Central memory CD8-positive, alpha-beta T cell (primary cell): ENCODE results near the gene KIF2A.

ENCODE experiments used
- ATAC-seq: fragments of 150-1000 bp; cut with Tn5 transposase; replicated peaks from 2 replicates; pipeline ENCODE4 v1.10.0; 2022; ENCODE audit warnings: mild to moderate bottlenecking, moderate FRiP score, moderate number of reproducible peaks; ENCODE audit not compliant: poor library complexity, severe bottlenecking; ENCODE audit errors: extremely low read depth
- DNase-seq, 2 donors: peaks; one replicate each; pipeline ENCODE4 v3.0.0; 2021; ENCODE audit warnings: low spot score in 2 of 2
- H3K27ac Mint-ChIP-seq: one replicate; pipeline ENCODE4 v1.8.0; 2022; ENCODE audit warnings: low read depth, mild to moderate bottlenecking, moderate library complexity, mixed read lengths
- H3K27me3 Mint-ChIP-seq: one replicate; pipeline ENCODE4 v1.8.0; 2022; ENCODE audit warnings: mixed read lengths
- H3K36me3 Mint-ChIP-seq: one replicate; pipeline ENCODE4 v1.8.0; 2022; ENCODE audit warnings: mild to moderate bottlenecking, moderate library complexity, mixed read lengths; ENCODE audit not compliant: insufficient read depth
- H3K4me1 Mint-ChIP-seq: one replicate; pipeline ENCODE4 v1.8.0; 2022; ENCODE audit warnings: mixed read lengths
- H3K4me3 Mint-ChIP-seq: one replicate; pipeline ENCODE4 v1.8.0; 2022; ENCODE audit warnings: mild to moderate bottlenecking, moderate library complexity, mixed read lengths
- H3K9me3 Mint-ChIP-seq: one replicate; pipeline ENCODE4 v1.8.0; 2022; ENCODE audit warnings: mixed read lengths

KIF2A gene

DNA sequence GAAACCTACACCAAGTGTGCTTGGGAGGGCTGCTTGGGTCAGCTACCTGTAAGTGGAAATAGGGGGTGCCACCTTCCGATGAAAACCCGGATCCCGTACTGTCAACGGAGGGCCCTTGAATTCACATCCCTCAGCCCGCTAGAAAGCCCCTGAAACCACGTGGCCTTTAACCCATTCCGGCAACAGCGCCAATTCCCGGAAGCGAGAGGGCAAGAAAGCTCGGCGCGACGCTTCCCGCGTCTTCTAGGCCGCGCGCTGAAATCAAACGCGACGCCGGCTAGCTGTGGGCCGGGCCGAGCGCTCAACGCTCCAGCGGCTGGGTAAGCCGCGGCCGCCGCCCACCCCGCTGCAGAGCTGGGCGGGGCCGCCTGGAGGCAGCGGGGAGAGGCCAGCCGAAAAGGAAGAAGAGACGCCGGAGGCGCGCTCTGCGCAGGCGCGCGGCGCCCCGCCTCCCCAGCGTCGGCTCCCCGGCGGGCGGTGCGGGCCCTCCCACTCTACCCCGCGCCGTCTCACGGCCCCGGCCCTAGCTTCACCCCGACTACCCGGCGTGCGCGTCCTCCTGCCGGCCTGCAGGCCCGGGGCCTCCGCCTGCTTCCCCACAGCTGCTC is at the start of gene KIF2A:
KIF2A (plus strand) TSS at position 492 of the 608 bp plus-strand sequence. CDS start 267 bp downstream, outside the sequence.
- Mint-ChIP-seq H3K27me3 (no peaks in the 10 kb centered on the region), H3K4me1 (peaks cover 47% of the 10 kb centered on the region), H3K4me3 (peak within 1 kb of the TSS; percentile 94), H3K36me3 (peaks cover 31% of the 10 kb centered on the region), H3K9me3 (no peaks in the 10 kb centered on the region), H3K27ac (peak within 1 kb of the TSS; percentile 93)
- peak; percentile 83 to 89 for DNase-seq
- peak; percentile 80 for ATAC-seq

DNA sequence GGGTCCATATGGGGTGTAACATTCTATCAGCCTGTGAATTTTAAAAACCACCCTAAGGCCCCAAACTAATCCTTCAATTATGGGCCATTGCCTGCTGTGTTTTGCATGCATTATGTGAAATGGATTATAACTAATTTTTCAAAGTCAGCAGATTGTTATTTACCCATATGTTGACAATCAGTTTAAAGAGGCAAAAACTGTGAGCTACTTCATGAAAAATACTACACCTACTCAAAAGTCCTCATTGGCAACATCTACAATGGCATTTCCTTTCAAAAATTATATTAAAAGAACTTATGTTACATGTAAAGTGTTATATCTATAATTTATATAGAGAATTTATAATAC is 49.0 kb upstream of the KIF2A start:
- ATAC-seq (no peak), DNase-seq (no peak)
- H3K9me3 Mint-ChIP-seq: no peaks in the 10 kb centered on the region
- no peaks in the 10 kb centered on the region for H3K36me3 Mint-ChIP-seq
- H3K27me3 Mint-ChIP-seq: no peaks in the 10 kb centered on the region
- H3K27ac Mint-ChIP-seq: peak overlapping the region; percentile 69
- peaks cover 37% of the 10 kb centered on the region for H3K4me1 Mint-ChIP-seq
- H3K4me3 Mint-ChIP-seq: no peak overlapping the region

DNA sequence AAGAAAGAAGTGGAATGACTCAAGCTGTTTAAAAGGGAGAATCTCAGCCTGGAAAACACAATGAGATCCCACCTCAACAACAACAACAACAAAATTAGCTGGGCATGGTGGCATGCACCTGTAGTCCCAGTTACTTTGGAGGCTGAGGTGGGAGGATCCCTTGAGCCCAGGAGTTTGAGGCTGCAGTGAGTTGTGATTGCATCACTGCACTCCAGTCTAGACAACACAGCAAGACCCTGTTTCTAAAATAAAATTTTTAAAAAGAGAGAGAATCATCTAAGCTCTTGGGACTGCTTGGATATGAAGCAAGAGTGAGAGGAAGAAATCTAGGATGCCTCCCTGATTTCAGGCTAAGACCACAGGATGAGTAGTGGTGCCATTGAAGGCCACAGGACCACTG is 47.4 kb upstream of the KIF2A start:
- H3K27me3 Mint-ChIP-seq: no peaks in the 10 kb centered on the region
- no peak for ATAC-seq
- no peaks in the 10 kb centered on the region for H3K9me3 Mint-ChIP-seq
- no peak for DNase-seq
- H3K27ac Mint-ChIP-seq: no peak overlapping the region
- peaks cover 37% of the 10 kb centered on the region for H3K4me1 Mint-ChIP-seq
- H3K36me3 Mint-ChIP-seq: no peaks in the 10 kb centered on the region
- H3K4me3 Mint-ChIP-seq: no peak overlapping the region

DNA sequence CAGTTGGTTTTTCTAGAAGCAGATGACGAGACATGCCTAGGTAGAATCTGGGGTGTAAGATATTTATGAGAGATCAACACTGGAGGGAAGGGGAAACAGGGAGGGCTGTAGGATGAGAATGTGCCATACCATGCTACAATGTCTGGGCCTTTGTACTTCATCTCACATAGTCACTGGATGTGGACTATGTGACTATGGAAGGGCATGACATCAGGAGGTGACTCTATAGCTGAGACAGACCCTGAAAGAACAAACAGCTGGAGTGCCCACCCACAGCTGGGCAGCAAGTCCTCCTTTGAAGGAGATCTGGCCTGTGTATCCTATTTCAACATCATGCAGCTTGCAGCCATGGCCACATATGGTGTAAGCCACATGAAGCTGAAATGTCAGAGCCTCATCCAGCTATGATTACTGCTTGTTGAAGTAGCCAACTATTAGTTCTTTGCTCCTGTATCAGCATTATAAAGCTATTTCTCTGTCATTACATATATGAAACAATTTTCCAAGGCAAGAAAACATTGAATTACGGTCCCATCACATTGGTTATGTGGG is 46.2 kb upstream of the KIF2A start:
- Mint-ChIP-seq H3K9me3 (no peaks in the 10 kb centered on the region), H3K36me3 (no peaks in the 10 kb centered on the region), H3K27ac (no peak overlapping the region), H3K4me1 (peaks cover 29% of the 10 kb centered on the region), H3K4me3 (no peak overlapping the region), H3K27me3 (no peaks in the 10 kb centered on the region)
- no peak for ATAC-seq
- no peak for DNase-seq

DNA sequence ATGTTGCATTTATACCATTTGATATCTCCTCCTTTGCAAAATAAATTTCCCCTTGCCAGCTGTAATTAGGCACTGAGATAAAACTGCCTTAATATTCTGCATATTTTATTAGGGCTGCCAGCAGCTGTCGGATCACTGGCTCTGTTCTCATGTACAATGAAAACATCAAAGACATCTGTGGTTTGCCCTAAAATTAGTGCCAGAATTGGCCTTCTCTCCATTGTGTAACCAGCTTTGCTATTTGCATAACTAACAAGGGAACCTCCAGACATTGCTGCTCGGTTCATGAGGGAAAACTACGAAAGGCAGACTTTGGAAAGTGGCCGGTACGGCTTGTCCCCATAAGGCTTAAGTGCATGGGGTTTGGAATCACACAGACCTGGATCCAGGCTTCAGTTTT is 45.5 kb upstream of the KIF2A start:
- Mint-ChIP-seq H3K9me3 (no peaks in the 10 kb centered on the region), H3K4me1 (peaks cover 23% of the 10 kb centered on the region), H3K27me3 (no peaks in the 10 kb centered on the region), H3K36me3 (no peaks in the 10 kb centered on the region), H3K4me3 (no peak overlapping the region), H3K27ac (no peak overlapping the region)
- DNase-seq: no peak
- ATAC-seq: no peak

DNA sequence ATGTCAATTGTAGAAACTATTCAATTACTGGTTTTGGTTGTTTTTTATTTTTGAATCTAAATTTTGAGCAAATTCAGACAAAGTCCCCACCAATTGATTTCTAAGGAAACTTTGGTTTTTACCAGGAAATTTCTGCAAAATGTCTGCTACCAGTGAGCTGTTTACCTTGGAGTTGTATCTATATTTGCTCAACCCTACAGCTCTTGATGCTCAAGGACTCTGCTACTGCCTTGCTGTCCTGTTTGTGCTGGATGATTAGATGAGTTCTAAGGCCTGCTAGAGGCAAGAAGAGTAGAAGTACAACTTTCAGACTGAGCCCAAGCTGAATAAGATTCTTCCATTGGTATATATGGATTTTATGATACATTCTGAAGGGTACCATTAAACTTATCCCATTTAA is 42.6 kb upstream of the KIF2A start:
- Mint-ChIP-seq H3K36me3 (no peaks in the 10 kb centered on the region), H3K4me3 (no peak overlapping the region), H3K27me3 (no peaks in the 10 kb centered on the region), H3K4me1 (peaks cover 10% of the 10 kb centered on the region), H3K9me3 (no peaks in the 10 kb centered on the region), H3K27ac (no peak overlapping the region)
- ATAC-seq (no peak), DNase-seq (no peak)

DNA sequence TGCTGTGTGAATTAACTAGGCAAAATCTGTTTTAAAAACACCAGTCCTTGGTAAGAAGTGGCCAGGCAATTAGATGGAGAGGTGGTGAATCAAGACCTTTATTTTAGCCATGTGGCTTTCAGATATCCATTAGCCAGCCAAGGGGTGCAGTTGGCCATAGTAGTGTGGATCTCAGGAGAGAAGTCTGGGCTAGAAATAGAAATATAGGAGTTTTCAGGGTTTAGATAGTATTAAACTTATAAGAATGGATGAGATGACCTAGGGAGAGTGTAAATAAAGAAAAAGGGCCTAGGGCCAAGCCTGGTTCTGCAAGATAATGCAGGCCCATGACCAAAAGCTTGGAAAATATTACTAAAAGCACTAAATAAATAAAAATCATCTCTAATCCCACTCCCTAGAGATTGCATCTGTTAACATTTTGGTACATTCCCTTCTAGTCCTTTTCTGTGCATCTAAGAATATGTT is 40.3 kb upstream of the KIF2A start:
- DNase-seq (no peak), ATAC-seq (no peak)
- Mint-ChIP-seq H3K9me3 (no peaks in the 10 kb centered on the region), H3K27ac (no peak overlapping the region), H3K36me3 (no peaks in the 10 kb centered on the region), H3K4me1 (peaks cover 11% of the 10 kb centered on the region), H3K27me3 (no peaks in the 10 kb centered on the region), H3K4me3 (no peak overlapping the region)

DNA sequence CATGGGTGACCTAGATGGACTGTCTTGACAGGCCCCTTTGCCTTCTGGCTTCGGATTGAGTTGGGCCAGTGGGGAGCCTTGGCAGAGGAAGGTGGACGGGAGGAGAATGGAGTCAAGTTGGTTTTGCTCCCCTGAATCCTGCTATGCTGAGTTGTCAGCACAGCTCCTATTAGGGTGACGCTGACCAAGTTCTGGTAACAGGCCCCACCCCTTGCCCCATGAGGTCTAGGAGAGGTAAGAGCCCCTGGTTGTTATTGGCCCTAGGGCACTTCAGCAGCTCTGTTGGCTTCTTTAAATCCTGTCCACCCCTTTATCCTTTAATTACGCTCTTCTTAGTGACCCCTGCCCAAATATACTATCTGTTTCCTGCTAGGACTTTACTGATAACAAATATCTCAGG is 39.4 kb upstream of the KIF2A start:
- no peaks in the 10 kb centered on the region for H3K36me3 Mint-ChIP-seq
- H3K9me3 Mint-ChIP-seq: no peaks in the 10 kb centered on the region
- H3K4me1 Mint-ChIP-seq: peaks cover 11% of the 10 kb centered on the region
- no peaks in the 10 kb centered on the region for H3K27me3 Mint-ChIP-seq
- no peak overlapping the region for H3K4me3 Mint-ChIP-seq
- ATAC-seq: no peak
- no peak for DNase-seq
- no peak overlapping the region for H3K27ac Mint-ChIP-seq

DNA sequence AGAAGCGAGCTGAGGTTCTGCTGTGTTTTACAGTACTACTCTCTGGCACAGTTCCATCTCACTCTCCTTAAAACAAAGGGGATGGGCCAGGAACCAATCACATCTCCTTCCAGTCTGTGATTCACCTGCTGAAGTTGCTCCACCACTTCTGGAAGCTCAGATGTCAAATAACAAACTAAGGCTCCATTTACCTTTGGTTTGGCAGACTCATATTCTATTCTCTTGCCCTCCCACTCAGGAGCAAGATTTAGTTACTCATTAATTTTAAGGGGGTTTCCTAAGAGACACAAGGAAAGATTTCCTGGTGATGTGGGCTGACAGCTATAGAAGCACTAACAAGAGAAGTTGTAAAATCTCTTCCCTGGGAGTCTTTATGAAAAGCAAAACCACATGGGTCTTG is 37.8 kb upstream of the KIF2A start:
- no peak overlapping the region for H3K4me3 Mint-ChIP-seq
- peaks cover 11% of the 10 kb centered on the region for H3K4me1 Mint-ChIP-seq
- no peak for DNase-seq
- H3K36me3 Mint-ChIP-seq: no peaks in the 10 kb centered on the region
- no peaks in the 10 kb centered on the region for H3K9me3 Mint-ChIP-seq
- no peak overlapping the region for H3K27ac Mint-ChIP-seq
- no peak for ATAC-seq
- no peaks in the 10 kb centered on the region for H3K27me3 Mint-ChIP-seq

DNA sequence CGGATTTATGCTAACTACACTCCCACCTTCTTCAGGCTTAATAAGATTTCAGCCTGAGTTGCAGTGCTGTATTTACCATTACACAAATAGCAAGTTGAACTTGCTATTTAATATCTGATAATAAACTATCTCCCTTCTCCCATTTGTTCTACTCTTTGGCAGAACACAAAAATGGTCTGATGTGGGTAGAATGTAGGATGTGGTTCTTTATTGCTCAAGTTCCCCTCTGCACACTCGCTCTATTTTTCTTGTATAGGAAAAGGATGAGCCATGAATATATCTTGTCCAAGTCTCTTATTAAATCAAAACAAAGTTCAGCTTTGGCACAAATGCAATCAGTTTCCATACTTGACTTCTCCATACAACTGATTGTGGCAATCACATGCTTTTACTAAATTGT is 37.2 kb upstream of the KIF2A start:
- H3K4me3 Mint-ChIP-seq: no peak overlapping the region
- H3K36me3 Mint-ChIP-seq: no peaks in the 10 kb centered on the region
- H3K4me1 Mint-ChIP-seq: peaks cover 11% of the 10 kb centered on the region
- DNase-seq (no peak), ATAC-seq (no peak)
- H3K27me3 Mint-ChIP-seq: no peaks in the 10 kb centered on the region
- H3K27ac Mint-ChIP-seq: no peak overlapping the region
- H3K9me3 Mint-ChIP-seq: no peaks in the 10 kb centered on the region

DNA sequence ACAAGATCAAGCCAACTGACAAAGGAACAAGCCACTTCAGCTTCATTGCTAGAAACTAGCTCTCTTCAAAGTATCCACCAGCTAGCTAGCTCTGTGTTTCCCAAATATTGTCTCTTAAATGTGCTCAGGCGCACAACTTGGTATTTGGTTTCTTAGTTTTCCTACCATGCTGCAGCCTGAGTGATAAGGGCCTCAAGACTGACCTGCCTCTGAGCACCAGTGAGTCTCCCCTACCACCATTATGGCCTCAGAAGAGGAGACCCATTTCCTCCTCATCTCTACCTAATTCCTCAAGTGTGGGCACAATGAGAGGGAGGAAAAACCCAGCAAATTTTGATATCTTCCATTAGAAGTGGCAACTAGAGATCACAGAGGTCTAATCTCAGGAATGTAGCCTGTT is 34.6 kb upstream of the KIF2A start:
- H3K27ac Mint-ChIP-seq: no peak overlapping the region
- no peaks in the 10 kb centered on the region for H3K27me3 Mint-ChIP-seq
- DNase-seq: no peak

DNA sequence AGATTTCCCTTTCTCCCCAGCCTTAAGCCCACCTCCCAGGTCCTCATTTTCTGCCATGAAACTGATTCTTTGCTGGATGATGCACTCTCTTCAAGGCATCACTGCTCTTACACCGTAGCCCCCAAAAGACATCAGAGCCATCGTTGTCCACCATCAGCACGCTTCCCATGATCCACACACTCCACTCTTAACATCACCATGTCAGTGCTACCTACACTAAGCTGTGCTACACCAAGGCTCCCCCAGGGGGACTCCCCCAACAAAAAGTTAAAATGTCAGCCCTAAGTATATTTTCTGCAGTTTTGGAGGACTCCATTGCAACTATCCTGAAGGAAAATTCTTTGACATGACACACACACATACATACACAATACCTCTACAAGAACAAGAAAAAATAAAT is 34.1 kb upstream of the KIF2A start:
- DNase-seq: no peak
- H3K36me3 Mint-ChIP-seq: no peaks in the 10 kb centered on the region
- H3K27ac Mint-ChIP-seq: no peak overlapping the region
- ATAC-seq: no peak
- H3K4me1 Mint-ChIP-seq: peaks cover 11% of the 10 kb centered on the region
- no peak overlapping the region for H3K4me3 Mint-ChIP-seq
- H3K9me3 Mint-ChIP-seq: no peaks in the 10 kb centered on the region
- no peaks in the 10 kb centered on the region for H3K27me3 Mint-ChIP-seq

More for the DNA sequence above, 34.6 kb upstream of the KIF2A start:
- Mint-ChIP-seq H3K4me1 (peaks cover 11% of the 10 kb centered on the region), H3K9me3 (no peaks in the 10 kb centered on the region), H3K4me3 (no peak overlapping the region), H3K36me3 (no peaks in the 10 kb centered on the region)
- no peak for ATAC-seq

DNA sequence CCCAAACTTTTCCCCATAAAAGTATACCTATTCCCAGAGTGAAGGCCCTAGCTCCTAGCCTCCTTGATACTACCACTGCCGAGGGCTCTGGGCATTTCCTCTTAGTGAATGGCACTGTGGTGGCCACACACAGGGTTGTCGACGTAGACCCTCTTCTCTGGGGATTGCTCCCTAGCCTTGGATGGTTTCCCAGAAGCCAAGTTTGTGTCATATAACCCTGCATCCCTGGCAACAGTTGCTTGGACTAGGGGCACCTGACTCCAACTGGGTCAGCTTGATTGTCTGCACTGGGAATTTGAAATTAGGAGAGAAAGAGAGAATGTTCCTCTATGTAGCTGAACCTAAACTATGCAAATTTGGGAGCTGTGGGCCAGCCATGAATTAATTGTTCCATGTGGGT is 32.3 kb upstream of the KIF2A start:
- Mint-ChIP-seq H3K4me1 (peaks cover 11% of the 10 kb centered on the region), H3K4me3 (no peak overlapping the region), H3K27me3 (no peaks in the 10 kb centered on the region), H3K9me3 (no peaks in the 10 kb centered on the region), H3K27ac (no peak overlapping the region), H3K36me3 (no peaks in the 10 kb centered on the region)
- DNase-seq (no peak), ATAC-seq (no peak)
